ENCODE data around the gene MLF2. TPM values are rescaled to one million over a fixed set of nuclear protein-coding genes. Genes with fewer than 3 reads are reported as not detected.

The MLF2 gene
- total and polyA plus RNA-seq, 9 of the 15 experiments (the other 6 are each of a cell fraction or from before 2014, with no cell fraction given), result 11.4 to 190 (median 139) TPM

DNA sequence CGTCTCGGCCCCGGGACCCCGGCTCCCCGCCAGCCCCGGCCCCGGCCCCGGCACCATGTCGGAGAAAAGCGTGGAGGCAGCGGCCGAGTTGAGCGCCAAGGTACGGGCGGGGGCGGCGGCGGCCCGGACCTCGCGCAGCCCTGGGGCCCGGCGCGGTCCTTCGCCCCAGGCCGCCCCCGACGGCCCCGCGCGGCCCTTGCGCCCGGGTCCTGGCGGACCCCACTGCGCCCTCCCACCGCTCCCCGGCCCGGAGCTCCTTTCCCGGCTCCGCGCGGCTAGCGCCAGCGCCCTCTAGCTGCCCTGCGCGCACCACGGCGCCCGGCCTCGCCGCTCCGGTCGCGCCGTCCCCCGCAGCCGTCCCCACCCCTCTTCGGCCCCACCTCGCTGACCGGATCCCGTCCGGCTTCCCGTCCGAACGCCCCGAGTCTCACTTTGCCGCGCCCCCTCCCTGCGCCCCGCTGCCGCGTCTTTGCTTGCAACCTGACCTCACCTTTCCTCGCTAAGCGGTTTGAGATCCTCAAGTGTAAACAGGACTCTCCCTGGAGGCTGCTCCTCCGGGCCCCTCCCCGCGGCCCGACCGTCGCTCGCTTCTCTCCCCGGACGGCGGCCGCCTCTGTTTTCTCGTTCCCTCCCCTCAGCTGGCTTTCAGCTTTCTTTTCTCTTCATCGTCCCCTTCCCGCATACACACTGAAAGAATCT lies 13.9 kb upstream of the MLF2 start (continued):
- TF ChIP-seq, protein P1, sequence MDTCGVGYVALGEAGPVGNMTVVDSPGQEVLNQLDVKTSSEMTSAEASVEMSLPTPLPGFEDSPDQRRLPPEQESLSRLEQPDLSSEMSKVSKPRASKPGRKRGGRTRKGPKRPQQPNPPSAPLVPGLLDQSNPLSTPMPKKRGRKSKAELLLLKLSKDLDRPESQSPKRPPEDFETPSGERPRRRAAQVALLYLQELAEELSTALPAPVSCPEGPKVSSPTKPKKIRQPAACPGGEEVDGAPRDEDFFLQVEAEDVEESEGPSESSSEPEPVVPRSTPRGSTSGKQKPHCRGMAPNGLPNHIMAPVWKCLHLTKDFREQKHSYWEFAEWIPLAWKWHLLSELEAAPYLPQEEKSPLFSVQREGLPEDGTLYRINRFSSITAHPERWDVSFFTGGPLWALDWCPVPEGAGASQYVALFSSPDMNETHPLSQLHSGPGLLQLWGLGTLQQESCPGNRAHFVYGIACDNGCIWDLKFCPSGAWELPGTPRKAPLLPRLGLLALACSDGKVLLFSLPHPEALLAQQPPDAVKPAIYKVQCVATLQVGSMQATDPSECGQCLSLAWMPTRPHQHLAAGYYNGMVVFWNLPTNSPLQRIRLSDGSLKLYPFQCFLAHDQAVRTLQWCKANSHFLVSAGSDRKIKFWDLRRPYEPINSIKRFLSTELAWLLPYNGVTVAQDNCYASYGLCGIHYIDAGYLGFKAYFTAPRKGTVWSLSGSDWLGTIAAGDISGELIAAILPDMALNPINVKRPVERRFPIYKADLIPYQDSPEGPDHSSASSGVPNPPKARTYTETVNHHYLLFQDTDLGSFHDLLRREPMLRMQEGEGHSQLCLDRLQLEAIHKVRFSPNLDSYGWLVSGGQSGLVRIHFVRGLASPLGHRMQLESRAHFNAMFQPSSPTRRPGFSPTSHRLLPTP (IDR thresholded peaks at IDR 0.05; ENCODE audit: borderline replicate concordance, extremely low read depth, insufficient read length), result no peak
- TF ChIP-seq POLR2H (tag; IDR thresholded peaks at IDR 0.05; ENCODE audit: low read depth) (no peak), RB1 (IDR thresholded peaks at IDR 0.05; ENCODE audit: low read depth) (peak; percentile 85; the same call in 1 of the 2 replicates), SETDB1 (IDR thresholded peaks at IDR 0.05; ENCODE audit: low read length) (no peak), ZFPM2 (CRISPR knock-in tag; IDR thresholded peaks at IDR 0.05) (no peak), ZNF699 (CRISPR knock-in tag; IDR thresholded peaks at IDR 0.05; ENCODE audit: insufficient replicate concordance) (no peak), NCOA1 (IDR thresholded peaks at IDR 0.05; ENCODE audit: low read depth) (no peak), NEUROD1 (IDR thresholded peaks at IDR 0.05; ENCODE audit: borderline replicate concordance, low read depth, low read length, partially characterized antibody) (peak; percentile 14), ZNF583 (CRISPR knock-in tag; IDR thresholded peaks at IDR 0.05) (no peak), SP2 (IDR thresholded peaks at IDR 0.05; ENCODE audit: extremely low read depth, low read depth, low read length, poor library complexity, severe bottlenecking) (no peak), POLR2B (IDR thresholded peaks at IDR 0.05; ENCODE audit: low read depth, partially characterized antibody) (peak; percentile 27), TEAD4 (IDR thresholded peaks at IDR 0.05; ENCODE audit: low read length) (no peak), TEAD4 (CRISPR knock-in tag; IDR thresholded peaks at IDR 0.05; ENCODE audit: borderline replicate concordance) (no peak), HCFC1 (IDR thresholded peaks at IDR 0.05; ENCODE audit: low read depth, low read length) (peak; percentile 25; the same call in 1 of the 2 replicates), PHB (CRISPR knock-in tag; IDR thresholded peaks at IDR 0.05) (no peak), ZNF639 (CRISPR knock-in tag; conservative IDR thresholded peaks at IDR 0.05 in 1 of 2, IDR thresholded peaks at IDR 0.05 in 1 of 2) (peak in 1 of 2 experiments; percentile 86; a peak in 2 of 4 replicates), TSC22D4 (tag; IDR thresholded peaks at IDR 0.05) (no peak), ZNF785 (CRISPR knock-in tag; IDR thresholded peaks at IDR 0.05) (no peak), ZNF121 (CRISPR knock-in tag; conservative IDR thresholded peaks at IDR 0.05) (no peak)
- TF ChIP-seq, protein P2, sequence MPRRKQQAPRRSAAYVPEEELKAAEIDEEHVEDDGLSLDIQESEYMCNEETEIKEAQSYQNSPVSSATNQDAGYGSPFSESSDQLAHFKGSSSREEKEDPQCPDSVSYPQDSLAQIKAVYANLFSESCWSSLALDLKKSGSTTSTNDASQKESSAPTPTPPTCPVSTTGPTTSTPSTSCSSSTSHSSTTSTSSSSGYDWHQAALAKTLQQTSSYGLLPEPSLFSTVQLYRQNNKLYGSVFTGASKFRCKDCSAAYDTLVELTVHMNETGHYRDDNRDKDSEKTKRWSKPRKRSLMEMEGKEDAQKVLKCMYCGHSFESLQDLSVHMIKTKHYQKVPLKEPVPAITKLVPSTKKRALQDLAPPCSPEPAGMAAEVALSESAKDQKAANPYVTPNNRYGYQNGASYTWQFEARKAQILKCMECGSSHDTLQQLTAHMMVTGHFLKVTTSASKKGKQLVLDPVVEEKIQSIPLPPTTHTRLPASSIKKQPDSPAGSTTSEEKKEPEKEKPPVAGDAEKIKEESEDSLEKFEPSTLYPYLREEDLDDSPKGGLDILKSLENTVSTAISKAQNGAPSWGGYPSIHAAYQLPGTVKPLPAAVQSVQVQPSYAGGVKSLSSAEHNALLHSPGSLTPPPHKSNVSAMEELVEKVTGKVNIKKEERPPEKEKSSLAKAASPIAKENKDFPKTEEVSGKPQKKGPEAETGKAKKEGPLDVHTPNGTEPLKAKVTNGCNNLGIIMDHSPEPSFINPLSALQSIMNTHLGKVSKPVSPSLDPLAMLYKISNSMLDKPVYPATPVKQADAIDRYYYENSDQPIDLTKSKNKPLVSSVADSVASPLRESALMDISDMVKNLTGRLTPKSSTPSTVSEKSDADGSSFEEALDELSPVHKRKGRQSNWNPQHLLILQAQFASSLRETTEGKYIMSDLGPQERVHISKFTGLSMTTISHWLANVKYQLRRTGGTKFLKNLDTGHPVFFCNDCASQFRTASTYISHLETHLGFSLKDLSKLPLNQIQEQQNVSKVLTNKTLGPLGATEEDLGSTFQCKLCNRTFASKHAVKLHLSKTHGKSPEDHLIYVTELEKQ (CRISPR knock-in tag; IDR thresholded peaks at IDR 0.05), result no peak

All from K562 (cell line).